T-helper 1 cell treated with Interleukin-12 subunit alpha and Interleukin-12 subunit beta and Interleukin-4 antibody, amounts not matched to agents 30 ng/mL and 1 ng/mL, for 36 hours (primary cell): Measurements from ENCODE around the gene POFUT1. TPM values are rescaled to one million over a fixed set of nuclear protein-coding genes. Genes with fewer than 3 reads are reported as not detected.

Experiments
- intact Hi-C: fragments of 100-400 bp; cut with micrococcal nuclease; formaldehyde crosslinking; loops from one replicate; pipeline ENCODE4 v1.15.1; 2024
- total RNA-seq: library from RNA; stranded (reverse); gene quantifications from 2 replicates; pipeline ENCODE4 v1.2.3, GENCODE V29; 2022

POFUT1 gene
- total RNA-seq, 1 donor from 2014 or later, result 33.7 TPM

DNA sequence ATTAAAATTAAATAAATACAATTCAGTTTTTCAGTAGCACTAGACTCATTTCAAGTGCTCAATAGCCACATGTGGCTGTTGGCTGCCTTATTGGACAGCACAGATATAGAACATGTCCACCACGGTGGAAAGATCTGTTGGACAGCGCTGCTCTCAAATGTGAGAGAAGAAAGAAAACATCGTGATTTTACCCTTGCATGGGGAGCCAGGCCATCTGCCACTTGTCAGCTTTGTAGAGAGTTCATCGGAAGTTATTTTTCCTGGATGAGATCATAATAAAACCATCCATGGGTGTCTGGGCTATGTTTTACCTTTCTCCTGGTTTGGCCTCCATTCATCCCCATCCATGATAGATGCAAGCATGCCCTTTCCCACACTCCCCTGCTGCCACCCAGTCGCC lies 63.9 kb downstream of the POFUT1 start:
- intact Hi-C loops, result loop anchor here (10.0 kb wide), 1 partner anchor 473 kb away; the partner anchor contains the start of gene COMMD7

DNA sequence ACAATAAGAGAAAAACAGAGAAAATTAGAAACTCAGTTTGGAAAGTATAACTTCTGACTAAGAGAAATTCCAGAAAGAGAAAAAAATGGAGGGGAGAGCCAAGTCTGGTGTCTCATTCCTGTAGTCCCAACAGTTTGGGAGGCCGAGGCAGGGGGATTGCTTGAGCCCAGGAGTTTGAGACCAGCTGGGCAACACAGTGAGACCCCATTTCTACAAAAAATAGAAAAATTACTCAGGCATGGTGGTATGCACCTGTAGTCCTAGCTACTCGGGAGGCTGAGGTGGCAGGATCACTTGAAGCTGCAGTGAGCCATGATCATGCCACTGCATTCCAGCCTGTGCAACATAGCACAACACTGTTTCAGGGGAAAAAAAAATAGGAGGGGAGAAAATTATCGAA lies 66.7 kb downstream of the POFUT1 start:
- intact Hi-C loops, result loop anchor here (10.0 kb wide), 1 partner anchor 470 kb away; the partner anchor contains the start of gene COMMD7

DNA sequence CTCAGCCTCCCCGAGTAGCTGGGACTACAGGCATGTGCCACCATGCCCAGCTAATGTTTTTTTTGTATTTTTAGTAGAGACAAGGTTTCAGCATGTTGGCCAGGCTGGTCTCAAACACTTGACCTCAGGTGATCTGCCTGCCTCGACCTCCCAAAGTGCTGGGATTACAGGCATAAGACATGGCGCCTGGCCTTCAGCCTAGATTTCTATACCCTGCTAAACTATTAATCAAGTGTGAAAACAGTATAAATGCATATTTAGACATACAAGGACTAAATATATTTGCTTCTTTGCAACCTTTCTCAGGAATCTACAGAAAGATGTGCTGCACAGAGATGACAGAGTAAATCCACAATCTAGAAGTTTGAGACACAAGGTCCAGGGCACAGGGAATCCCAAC lies 67.5 kb downstream of the POFUT1 start:
- intact Hi-C loops, result loop anchor here (10.0 kb wide), 1 partner anchor 470 kb away; the partner anchor contains the start of gene COMMD7

DNA sequence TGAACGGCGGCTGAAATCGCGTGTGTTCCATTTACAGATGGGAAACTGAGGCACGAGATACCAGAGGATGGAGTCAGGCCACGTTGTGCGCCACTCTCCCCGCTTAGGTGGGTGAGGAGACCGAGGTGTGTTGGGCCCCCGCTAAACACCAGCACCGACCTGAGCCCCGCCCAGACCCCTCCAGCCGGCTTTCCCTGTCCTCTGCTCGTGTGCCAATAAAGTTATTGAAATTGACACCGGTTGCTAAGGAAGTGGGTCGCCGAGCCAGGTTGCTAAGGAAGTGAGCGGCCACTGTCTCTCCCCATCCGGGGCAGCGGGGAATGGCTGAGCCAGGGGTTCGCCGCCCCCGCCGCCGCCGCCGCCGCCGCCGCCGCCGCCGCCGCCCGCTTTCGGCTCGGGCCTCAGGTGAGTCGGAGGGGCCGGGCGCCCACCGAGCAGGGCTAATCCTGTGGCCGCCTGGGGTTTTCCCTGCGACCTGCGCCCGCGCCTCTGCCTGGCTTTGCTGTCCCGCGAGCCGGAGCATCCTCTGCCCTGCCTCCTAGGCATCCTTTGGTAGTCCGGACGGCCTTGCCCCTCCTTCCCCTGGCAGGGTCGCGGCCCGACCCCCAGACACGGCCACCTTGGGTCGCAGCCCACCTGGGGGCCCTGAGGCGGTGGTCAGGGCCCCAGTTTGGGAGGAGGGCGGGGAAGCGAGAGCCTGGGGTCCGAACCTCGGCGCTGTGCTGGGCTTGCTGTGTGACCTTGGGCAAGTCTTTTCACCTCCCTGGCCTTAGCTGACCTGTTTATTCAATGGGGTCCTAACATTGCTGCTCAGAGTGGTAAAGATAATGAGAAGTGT lies 69.9 kb downstream of the POFUT1 start, which contains the start of gene KIF3B:
KIF3B (plus strand) TSS at position 291 of the 838 bp plus-strand sequence. CDS start 32,127 bp downstream, outside the sequence.
- intact Hi-C loops, result loop anchor here (1.0 to 10.0 kb wide), 7 partner anchors 8 to 467 kb away; partner anchors contain the start of genes ASXL1, COMMD7, PLAGL2 and POFUT1

DNA sequence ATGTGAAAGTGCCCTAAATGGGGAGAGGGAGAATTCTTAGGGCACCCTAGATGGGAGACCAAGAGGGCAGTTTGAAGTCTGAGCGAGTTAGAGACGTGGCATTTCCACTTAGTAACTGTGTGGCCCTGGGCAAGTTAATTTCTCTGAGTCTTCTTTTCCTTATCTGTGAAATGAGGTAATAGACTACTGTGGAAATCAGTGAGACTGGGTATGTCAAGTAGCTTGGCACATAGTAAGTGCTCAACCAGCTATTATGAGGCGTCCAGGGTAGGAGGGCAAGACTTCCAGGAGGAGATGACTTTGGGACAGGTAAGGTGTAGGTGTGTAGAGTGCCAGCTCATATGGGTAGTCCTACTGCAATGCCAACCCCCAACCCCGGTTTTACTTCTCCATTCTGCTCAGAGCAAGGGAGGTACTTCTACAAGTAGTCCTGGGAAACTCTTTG lies 70.5 kb downstream of the POFUT1 start:
- intact Hi-C loops, result loop anchor here (1.0 to 10.0 kb wide), 3 partner anchors 71 to 467 kb away; partner anchors contain the start of genes ASXL1, COMMD7, PLAGL2 and POFUT1

DNA sequence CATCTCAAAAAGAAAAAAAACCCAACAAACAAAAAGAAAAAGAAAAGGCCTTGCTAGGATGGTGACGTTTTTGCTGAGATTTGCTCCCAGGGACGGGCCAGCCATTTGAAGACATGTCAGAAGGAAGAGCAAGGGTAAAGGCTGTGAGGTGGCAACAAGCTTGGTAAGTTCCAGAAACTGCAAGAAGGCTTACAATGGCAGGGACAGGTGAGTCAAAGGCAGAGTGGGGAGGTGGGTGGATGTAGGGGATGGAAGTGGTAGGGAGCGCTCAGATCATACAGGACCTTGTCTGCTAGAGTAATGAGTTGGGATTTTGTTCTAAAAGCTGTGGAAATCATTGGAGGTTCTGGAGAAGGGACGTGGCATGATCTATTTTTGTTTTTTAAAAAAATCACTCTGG lies 74.0 kb downstream of the POFUT1 start:
- intact Hi-C loops, result no loop called here

DNA sequence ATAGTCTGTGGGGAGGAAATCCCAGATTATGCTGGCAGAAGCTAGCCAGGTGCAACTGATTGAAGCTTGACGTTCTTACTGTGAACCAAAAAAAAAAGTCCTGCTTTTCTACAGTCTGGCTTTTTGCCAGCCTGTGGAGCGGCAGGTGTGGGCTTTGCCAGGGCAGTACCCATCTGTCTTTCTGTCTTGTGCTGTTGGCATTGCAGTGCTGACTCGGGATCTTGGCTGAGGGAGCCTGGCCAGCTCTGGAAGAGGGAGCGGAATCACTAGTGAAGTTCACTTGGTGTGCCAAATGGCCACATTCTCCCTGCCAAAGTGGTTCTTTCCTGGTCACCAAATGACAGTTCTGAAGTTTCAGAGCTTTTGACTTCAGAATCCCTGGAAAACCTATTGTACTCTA lies 74.8 kb downstream of the POFUT1 start:
- intact Hi-C loops, result no loop called here

DNA sequence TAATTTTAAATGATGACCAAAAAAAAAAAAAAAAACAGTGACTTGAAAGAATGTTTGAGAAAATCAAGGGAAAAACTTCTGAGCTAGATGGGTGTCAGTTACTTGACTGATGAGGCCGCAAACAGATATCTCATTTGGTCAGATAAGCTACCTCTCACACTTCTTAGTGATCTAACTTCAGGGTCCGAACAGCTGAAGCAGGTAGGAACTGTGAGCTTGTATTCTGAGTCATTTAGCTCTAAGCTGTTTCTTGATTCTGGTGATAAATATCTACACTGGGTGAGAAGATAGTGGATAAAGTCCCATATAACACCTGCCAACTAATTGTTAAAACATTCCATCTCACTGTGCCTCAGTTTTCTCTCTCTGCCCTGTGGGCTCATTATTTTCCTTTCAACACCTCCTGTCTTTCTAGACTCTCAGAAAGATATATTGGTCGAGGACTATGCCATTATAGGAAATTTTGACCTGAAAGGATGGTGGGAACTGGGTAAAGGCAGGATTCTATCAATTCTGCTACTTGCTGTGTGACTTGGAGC lies 77.5 kb downstream of the POFUT1 start:
- intact Hi-C loops, result loop anchor here (1.0 to 2.0 kb wide), 5 partner anchors 8 to 102 kb away; partner anchors contain the start of genes ASXL1 and KIF3B

DNA sequence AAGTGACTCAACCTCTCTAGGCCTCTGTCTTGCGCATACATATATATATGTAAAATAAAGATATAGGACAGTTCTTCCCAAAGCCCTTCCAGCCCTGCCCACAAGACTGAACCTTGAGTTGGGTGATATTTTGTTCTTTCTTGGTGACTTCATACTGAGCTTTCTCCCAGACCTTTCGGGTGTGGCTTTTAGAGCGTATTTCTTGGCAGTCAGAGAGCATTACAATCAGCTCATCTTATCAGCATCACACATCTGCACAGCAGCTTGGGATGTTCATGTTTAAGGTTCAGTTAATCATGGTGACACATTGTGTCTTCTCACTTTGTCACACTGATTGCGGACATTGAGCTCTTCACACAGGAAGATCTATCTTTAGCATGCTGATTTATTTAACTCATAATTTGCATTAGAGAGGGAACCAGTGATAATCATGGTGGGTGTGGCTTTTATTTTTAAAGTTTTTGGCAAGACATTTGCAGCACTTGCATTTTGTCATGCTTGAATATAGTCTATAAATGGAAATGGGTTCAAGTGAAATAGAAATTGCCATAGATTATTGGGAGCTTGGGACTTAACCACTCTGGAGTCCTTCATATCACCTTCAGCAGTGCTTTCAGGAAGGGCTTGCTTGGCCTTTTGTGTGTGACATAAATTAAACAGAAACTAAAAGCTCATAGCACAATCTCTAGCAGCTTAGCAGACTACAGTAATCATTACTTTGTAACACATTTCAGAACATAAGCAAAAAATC lies 78.1 kb downstream of the POFUT1 start:
- intact Hi-C loops, result loop anchor here (1.0 to 2.0 kb wide), 5 partner anchors 8 to 102 kb away; partner anchors contain the start of genes ASXL1 and KIF3B

DNA sequence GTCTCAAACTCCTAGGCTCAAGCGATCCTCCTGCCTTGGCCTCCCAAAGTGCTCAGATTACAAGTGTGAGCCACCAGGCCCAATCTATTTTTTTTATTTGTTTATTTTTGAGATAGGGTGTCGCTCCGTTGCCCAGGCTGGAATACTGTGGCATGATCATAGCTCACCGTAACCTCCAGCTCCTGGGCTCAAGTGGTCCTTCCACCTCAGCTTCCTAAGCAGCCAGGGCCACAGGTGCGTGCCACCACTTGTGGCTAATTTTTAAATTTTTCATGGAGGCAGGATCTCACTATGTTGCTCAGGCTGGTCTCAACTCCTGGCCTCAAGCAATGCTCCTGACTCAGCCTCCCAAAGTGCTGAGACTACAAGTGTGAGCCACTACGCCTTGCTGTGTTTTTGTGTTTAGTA lies 79.6 kb downstream of the POFUT1 start:
- intact Hi-C loops, result no loop called here

Other genes with a start within 250 kb of the POFUT1 start
- not detected in 2 replicates for gene XKR7, start 239.7 kb upstream of the POFUT1 start, total RNA-seq
- gene CCM2L, start 197.4 kb upstream of the POFUT1 start, total RNA-seq, result not detected in 2 replicates
- 1.5 and 1.8 TPM in 2 replicates for gene HCK, start 155.6 kb upstream of the POFUT1 start, total RNA-seq
- gene TM9SF4, start 98.2 kb upstream of the POFUT1 start, total RNA-seq, result 44.3 and 44.4 TPM in 2 replicates
- 35.0 and 35.5 TPM in 2 replicates for gene PLAGL2, start 137 bp upstream of the POFUT1 start, total RNA-seq
- gene KIF3B, start 69.8 kb downstream of the POFUT1 start, total RNA-seq, result 25.4 and 26.9 TPM in 2 replicates
- 121 and 133 TPM in 2 replicates for gene ASXL1, start 150.5 kb downstream of the POFUT1 start, total RNA-seq